ENCODE data around the gene RAB15. TPM values are rescaled to one million over a fixed set of nuclear protein-coding genes. Genes with fewer than 3 reads are reported as not detected.

Gene RAB15
- total and polyA plus RNA-seq, 2 donors (not counting 3 experiments of a cell fraction or from before 2014, with no cell fraction given), result 24.9 to 33.3 TPM

GRCh38 chr14:64927031-64927430, 45.1 kb downstream of the RAB15 start:
- POLR2A ChIA-PET, result no interaction called here
- TF ChIP-seq CTCF (IDR thresholded peaks at IDR 0.05; ENCODE audit: extremely low read depth in 1 of 2, insufficient read depth in 1 of 2, low read depth in 1 of 2, low read length in 2 of 2) (no peak), EZH2 (IDR thresholded peaks at IDR 0.05; ENCODE audit: borderline replicate concordance, low read depth, low read length, severe bottlenecking) (no peak), MYC (IDR thresholded peaks at IDR 0.05; ENCODE audit: low read depth, low read length) (no peak), JUN (IDR thresholded peaks at IDR 0.05; ENCODE audit: borderline replicate concordance, insufficient read depth, insufficient read length, low read depth) (no peak), FOS (IDR thresholded peaks at IDR 0.05; ENCODE audit: borderline replicate concordance, insufficient read depth, low read length) (no peak)

More at GRCh38 chr14:64927031-64927430, 45.1 kb downstream of the RAB15 start:
- no peaks in the 10 kb centered on the region for H3K9me1 ChIP-seq (replicated peaks; ENCODE audit: control insufficient read depth, extremely low read depth, insufficient read depth, low read length)
- no peaks in the 10 kb centered on the region for H4K20me1 ChIP-seq (replicated peaks; ENCODE audit: control insufficient read depth, extremely low read depth, insufficient read depth, low read length)
- no peaks in the 10 kb centered on the region for H3K4me1 ChIP-seq (ENCODE audit: control insufficient read depth, extremely low read depth, insufficient read depth, low read length)
- CTCF ChIA-PET, result interaction anchor here (2.4 to 3.9 kb wide), 2 partner anchors 9 to 16 kb away, joined by 10 to 15 read pairs; no protein-coding TSS in a partner anchor
- no peak overlapping the region for H3K4me3 ChIP-seq (replicated peaks in 1 of 3; ENCODE audit: insufficient read depth in 1 of 3, low read depth in 1 of 3, low read length in 3 of 3)
- H3K79me2 ChIP-seq (ENCODE audit: control insufficient read depth, insufficient read depth, low read length), result no peaks in the 10 kb centered on the region
- no peak for FAIRE-seq
- no peak overlapping the region for H3K9ac ChIP-seq (replicated peaks; ENCODE audit: extremely low read depth, insufficient read depth, low read length)
- H3K9me3 ChIP-seq (replicated peaks; ENCODE audit: control insufficient read depth, insufficient read depth, low read length), result no peaks in the 10 kb centered on the region
- BruUV-seq (replicated peaks), result no TSS peak
- dilution Hi-C loops (cut with MboI; ENCODE audit: extremely low pct_ligation_motif_present, low sequenced_read_pairs) (no loop called here), intact Hi-C loops (cut with micrococcal nuclease) (no loop called here)
- no peak overlapping the region for H3K4me2 ChIP-seq (ENCODE audit: insufficient read depth, low read length)
- H2AFZ ChIP-seq (ENCODE audit: low read depth, low read length), result no peak overlapping the region
- H3K27ac ChIP-seq (ENCODE audit: insufficient read depth, low read depth, low read length), result no peak overlapping the region
- DNase-seq (ENCODE audit: low read depth, low spot score), result no peak
- peaks cover 3 to 8% of the 10 kb centered on the region in 2 experiments for H3K36me3 ChIP-seq (ENCODE audit: control insufficient read depth in 2 of 2, extremely low read depth in 1 of 2, insufficient read depth in 2 of 2, low read length in 2 of 2)
- no peaks in the 10 kb centered on the region for H3K27me3 ChIP-seq (ENCODE audit: control insufficient read depth in 2 of 2, insufficient read depth in 2 of 2, low read length in 2 of 2)

Data from endothelial cell of umbilical vein (primary cell).